HepG2 (cell line): ENCODE data around the gene ZNF48. TPM values are rescaled to one million over a fixed set of nuclear protein-coding genes. Genes with fewer than 3 reads are reported as not detected.
A peak's percentile ranks its signal among the peaks of the same experiment; 100 is the strongest.

Experiments used
- CC2D1A ChIP-seq: sonication (generic); formaldehyde crosslinking; IDR thresholded peaks from 2 replicates; pipeline ENCODE4 v1.8.1; 2023; ENCODE audit warnings: mild to moderate bottlenecking, missing genetic modification reagents
- IRX3 ChIP-seq: sonication (generic); formaldehyde crosslinking; IDR thresholded peaks from 2 replicates; pipeline ENCODE4 v1.8.1; 2023; ENCODE audit warnings: mild to moderate bottlenecking, low read depth, missing genetic modification reagents, borderline replicate concordance
- KLF12 ChIP-seq: sonication (generic); formaldehyde crosslinking; IDR thresholded peaks from 2 replicates; pipeline ENCODE4 v1.4.0; 2020; ENCODE audit warnings: missing genetic modification reagents, borderline replicate concordance
- KMT2A ChIP-seq: sonication (generic); formaldehyde crosslinking; IDR thresholded peaks from 2 replicates; pipeline ENCODE4 v1.4.0; 2020; ENCODE audit warnings: missing genetic modification reagents
- MTF2 ChIP-seq: sonication (generic); formaldehyde crosslinking; IDR thresholded peaks from 2 replicates; pipeline ENCODE4 v1.5.0; 2020; ENCODE audit warnings: missing genetic modification reagents, borderline replicate concordance
- PCBP2 ChIP-seq: fragments of 200-400 bp; formaldehyde crosslinking; optimal IDR thresholded peaks from 2 replicates; pipeline ENCODE3; 2018; ENCODE audit warnings: low read length, low read depth; ENCODE audit not compliant: poor library complexity, severe bottlenecking
- PITX1 ChIP-seq: sonication (generic); formaldehyde crosslinking; IDR thresholded peaks from 2 replicates; pipeline ENCODE4 v1.5.1; 2020; ENCODE audit warnings: mild to moderate bottlenecking, missing genetic modification reagents
- RBFOX2 ChIP-seq: fragments of 200-400 bp; formaldehyde crosslinking; IDR thresholded peaks from 2 replicates; pipeline ENCODE4 v1.6.1; 2017; ENCODE audit warnings: low read depth, mild to moderate bottlenecking, low read length
- RFXANK ChIP-seq: IDR thresholded peaks from 2 replicates; pipeline ENCODE4 v1.6.1; 2016
- SP2 ChIP-seq: sonication (generic); formaldehyde crosslinking; IDR thresholded peaks from 2 replicates; pipeline ENCODE4 v1.5.1; 2020; ENCODE audit warnings: mild to moderate bottlenecking, missing genetic modification reagents
- TAF15 ChIP-seq: fragments of 200-400 bp; formaldehyde crosslinking; IDR thresholded peaks from one replicate; pipeline ENCODE4 v1.6.1; 2018; ENCODE audit warnings: mild to moderate bottlenecking, low read depth, low read length; ENCODE audit not compliant: poor library complexity, severe bottlenecking
- WIZ ChIP-seq: sonication (generic); formaldehyde crosslinking; IDR thresholded peaks from 2 replicates; pipeline ENCODE4 v1.5.1; 2020; ENCODE audit warnings: mild to moderate bottlenecking, missing genetic modification reagents
- ZBED4 ChIP-seq: sonication (generic); formaldehyde crosslinking; IDR thresholded peaks from 2 replicates; pipeline ENCODE4 v1.4.0; 2020; ENCODE audit warnings: missing genetic modification reagents, borderline replicate concordance
- ZBTB7B ChIP-seq: sonication (generic); formaldehyde crosslinking; IDR thresholded peaks from 2 replicates; pipeline ENCODE4 v1.4.0; 2020; ENCODE audit warnings: missing genetic modification reagents
- ZFAT ChIP-seq: sonication (generic); formaldehyde crosslinking; conservative IDR thresholded peaks from 2 replicates; pipeline ENCODE4 v1.8.1; 2023; ENCODE audit warnings: missing genetic modification reagents, inconsistent platforms
- ZNF639 ChIP-seq: conservative IDR thresholded peaks from 2 replicates; pipeline ENCODE4 v1.6.1; 2018; ENCODE audit warnings: missing genetic modification reagents
- ZNF792 ChIP-seq: IDR thresholded peaks from 2 replicates; pipeline ENCODE4 v1.6.1; 2016
- polyA plus RNA-seq, 8 experiments: library from polyadenylated mRNA; depleted of rRNA in 3 of 8; stranded (reverse) in 7 of 8; unstranded in 1 of 8; fragments of >200 nt; fragmentation: Illumina TruSeq in 4 of 8; extraction: Trizol in 4 of 8; gene quantifications; 2 replicates each; pipeline versions ENCODE4 v1.2.1 to v1.2.3, GENCODE V29; 2011 to 2016; ENCODE audit warnings: low read depth in 4 of 8, missing spikeins in 1 of 8, mixed read lengths in 1 of 8; ENCODE audit not compliant: insufficient read depth in 1 of 8
- total RNA-seq, 5 experiments: library from RNA; depleted of rRNA; stranded (reverse); fragments of >200 nt; fragmentation: Illumina TruSeq; extraction: Trizol; gene quantifications; 2 replicates each; pipeline ENCODE4 v1.2.3, GENCODE V29; 2016; ENCODE audit warnings: low read depth in 1 of 5
- TF ChIP-seq, protein P1 (sequence below): IDR thresholded peaks from 2 replicates; pipeline ENCODE4 v1.6.1; 2016; ENCODE audit warnings: missing compliant biosample characterization, missing genetic modification reagents, borderline replicate concordance

ZNF48 gene
- total and polyA plus RNA-seq, 2 of the 13 experiments (the other 11 are each of a cell fraction or from before 2014, with no cell fraction given) = 9.9 to 12.3 TPM

DNA sequence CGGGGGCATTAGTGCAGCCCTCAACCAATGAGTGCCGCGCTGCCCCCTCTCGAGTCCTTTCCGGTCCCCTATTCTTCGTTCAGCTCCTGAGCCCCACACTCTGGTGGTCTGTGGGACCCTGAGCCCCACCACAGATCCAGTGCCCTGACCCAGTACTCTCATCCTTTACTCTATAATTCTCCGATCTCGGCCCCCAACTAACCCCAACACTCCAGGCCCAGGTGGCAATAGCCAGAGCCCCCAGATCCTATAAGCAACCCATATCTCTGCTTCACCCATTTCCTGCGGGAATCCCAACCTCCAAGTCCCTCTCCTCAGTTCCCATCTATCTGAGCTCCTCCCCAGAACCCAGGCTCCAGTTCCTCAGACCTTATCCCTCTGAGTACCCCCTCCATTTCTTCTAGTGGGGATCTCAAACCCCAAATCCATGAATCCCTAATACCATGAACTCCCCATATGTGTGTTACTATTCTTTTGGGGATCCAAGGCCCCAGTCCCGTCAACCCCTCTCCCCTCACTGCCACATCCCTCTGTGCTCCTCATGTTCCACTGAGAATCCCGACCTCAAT lies 23.9 kb upstream of the ZNF48 start (continued):
- TF ChIP-seq RFXANK (no peak), TAF15 (no peak), ZFAT (CRISPR knock-in tag) (no peak), ZNF792 (CRISPR knock-in tag) (no peak), PITX1 (CRISPR knock-in tag) (no peak), ZBED4 (CRISPR knock-in tag) (no peak), RBFOX2 (0 out of 2 replicates have a peak, but pooled peaks have one; percentile 23), WIZ (CRISPR knock-in tag) (0 out of 2 replicates have a peak, but pooled peaks have one; percentile 51), ZNF639 (CRISPR knock-in tag) (no peak; the same call in 1 of the 2 replicates), KLF12 (CRISPR knock-in tag) (no peak), PCBP2 (no peak), CC2D1A (CRISPR knock-in tag) (no peak), IRX3 (CRISPR knock-in tag) (no peak), ZBTB7B (CRISPR knock-in tag) (peak; percentile 45; the same call in 1 of the 2 replicates), SP2 (CRISPR knock-in tag) (no peak), MTF2 (CRISPR knock-in tag) (no peak), KMT2A (CRISPR knock-in tag) (no peak)
- TF ChIP-seq, protein P1, sequence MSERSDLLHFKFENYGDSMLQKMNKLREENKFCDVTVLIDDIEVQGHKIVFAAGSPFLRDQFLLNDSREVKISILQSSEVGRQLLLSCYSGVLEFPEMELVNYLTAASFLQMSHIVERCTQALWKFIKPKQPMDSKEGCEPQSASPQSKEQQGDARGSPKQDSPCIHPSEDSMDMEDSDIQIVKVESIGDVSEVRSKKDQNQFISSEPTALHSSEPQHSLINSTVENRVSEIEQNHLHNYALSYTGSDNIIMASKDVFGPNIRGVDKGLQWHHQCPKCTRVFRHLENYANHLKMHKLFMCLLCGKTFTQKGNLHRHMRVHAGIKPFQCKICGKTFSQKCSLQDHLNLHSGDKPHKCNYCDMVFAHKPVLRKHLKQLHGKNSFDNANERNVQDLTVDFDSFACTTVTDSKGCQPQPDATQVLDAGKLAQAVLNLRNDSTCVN = peak; percentile 52; the same call in 1 of the 2 replicates
